CD4-positive, alpha-beta T cell (primary cell): Measurements from ENCODE around the gene CAPN10. TPM values are rescaled to one million over a fixed set of nuclear protein-coding genes. Genes with fewer than 3 reads are reported as not detected.
A peak's percentile ranks its signal among the peaks of the same experiment; 100 is the strongest.

ENCODE experiments used
- ATAC-seq: fragments of 200-7000 bp; cut with Tn5 transposase; one replicate; pipeline ENCODE4 v1.10.0; 2022; ENCODE audit warnings: mild to moderate bottlenecking; ENCODE audit not compliant: poor library complexity
- CTCF ChIA-PET: fragments of 350-600 bp; sonication (Branson Sonifier 250); formaldehyde crosslinking; loops from one replicate; lab custom pipeline; 2021; ENCODE audit warnings: antibody characterized with exemption, inconsistent platforms; lab: Charles Lee
- POLR2A ChIA-PET: fragments of 350-600 bp; sonication (Branson Sonifier 250); formaldehyde crosslinking; loops from one replicate; lab custom pipeline; 2021; ENCODE audit warnings: antibody characterized with exemption, inconsistent platforms; lab: Charles Lee
- DNase-seq, 14 experiments: peaks; one replicate each; pipeline ENCODE4 v3.0.0-alpha.2; 2013 to 2020; ENCODE audit warnings: mixed read lengths in 2 of 14
- H3K27ac ChIP-seq, 2 donors: one replicate each; pipeline versions ENCODE4 v1.5.1 to v1.7.0; 2013; ENCODE audit warnings: low read length in 2 of 2, low read depth in 1 of 2, mild to moderate bottlenecking in 1 of 2
- H3K27me3 ChIP-seq, 2 experiments: 1 replicate in 1 of 2; 2 replicates in 1 of 2; pipeline versions ENCODE4 v1.6.1 to v1.7.0; 2013; ENCODE audit warnings: low read length in 2 of 2, control low read depth in 1 of 2, mild to moderate bottlenecking in 1 of 2, moderate library complexity in 1 of 2; ENCODE audit not compliant: insufficient read depth in 2 of 2, control insufficient read depth in 1 of 2
- H3K36me3 ChIP-seq: one replicate; pipeline ENCODE4 v1.6.1; 2013; ENCODE audit warnings: low read length, control low read depth; ENCODE audit not compliant: insufficient read depth
- H3K4me1 ChIP-seq: one replicate; pipeline ENCODE4 v1.6.1; 2013; ENCODE audit warnings: low read length, control low read depth; ENCODE audit not compliant: insufficient read depth
- H3K4me3 ChIP-seq: one replicate; pipeline ENCODE4 v1.5.1; 2013; ENCODE audit warnings: mild to moderate bottlenecking, low read length, moderate library complexity
- H3K9me3 ChIP-seq, 2 experiments: 1 replicate in 1 of 2; 2 replicates in 1 of 2; pipeline versions ENCODE4 v1.6.1 to v1.7.0; 2013; ENCODE audit warnings: low read length in 2 of 2, mild to moderate bottlenecking in 2 of 2, control low read depth in 1 of 2, moderate library complexity in 1 of 2; ENCODE audit not compliant: control insufficient read depth in 1 of 2, insufficient read depth in 1 of 2
- H3K27ac Mint-ChIP-seq: one replicate; pipeline ENCODE4 v1.8.0; 2020; ENCODE audit warnings: mixed read lengths
- H3K27me3 Mint-ChIP-seq: one replicate; pipeline ENCODE4 v1.8.0; 2021; ENCODE audit warnings: mixed read lengths
- H3K36me3 Mint-ChIP-seq: one replicate; pipeline ENCODE4 v1.8.0; 2021; ENCODE audit warnings: low read depth, mixed read lengths
- H3K4me1 Mint-ChIP-seq: one replicate; pipeline ENCODE4 v1.8.0; 2021; ENCODE audit warnings: low read depth, mixed read lengths
- H3K4me3 Mint-ChIP-seq: one replicate; pipeline ENCODE4 v1.8.0; 2020; ENCODE audit warnings: mild to moderate bottlenecking, mixed read lengths
- H3K9me3 Mint-ChIP-seq: one replicate; pipeline ENCODE4 v1.8.0; 2020; ENCODE audit warnings: mixed read lengths
- CTCF ChIP-seq: fragments of 200-600 bp; IDR thresholded peaks from one replicate; pipeline ENCODE4 v1.8.0; 2022; ENCODE audit warnings: antibody characterized with exemption, mild to moderate bottlenecking
- intact Hi-C, 2 experiments: fragments of 100-400 bp; cut with DNase I in 1 of 2; cut with micrococcal nuclease in 1 of 2; formaldehyde crosslinking; loops; one replicate each; pipeline versions ENCODE4 v1.15.1 to v1.9.0; 2023 to 2025; cut with DNase I, micrococcal nuclease
- total RNA-seq, 174 experiments: library from RNA in 2 of 174; stranded (reverse) in 2 of 174; gene quantifications; one replicate each; pipeline ENCODE4 v1.2.3 and lab custom pipeline; 2021 to 2026

The CAPN10 gene
- total RNA-seq, 2 experiments from 2014 or later = 40.6 to 42.1 TPM

GRCh38 chr2:240629968-240630770 lies 43.6 kb downstream of the CAPN10 start:
- ChIA-PET CTCF (no interaction called here), POLR2A (no interaction called here)
- H3K36me3 ChIP-seq = peaks cover 8% of the 10 kb centered on the region
- Mint-ChIP-seq H3K4me3 (no peak overlapping the region), H3K36me3 (no peaks in the 10 kb centered on the region), H3K27ac (no peak overlapping the region), H3K9me3 (peaks cover 6% of the 10 kb centered on the region), H3K4me1 (peaks cover 14% of the 10 kb centered on the region), H3K27me3 (no peaks in the 10 kb centered on the region)
- H3K4me3 ChIP-seq = no peak overlapping the region
- peaks cover 51% of the 10 kb centered on the region for H3K4me1 ChIP-seq
- H3K27me3 ChIP-seq = no peaks in the 10 kb centered on the region
- peak in 2 of 14 experiments; percentile 14 to 23 for DNase-seq
- no peak for ATAC-seq
- no peak overlapping the region for H3K27ac ChIP-seq
- peaks cover 0 to 19% of the 10 kb centered on the region in 2 experiments for H3K9me3 ChIP-seq
- intact Hi-C loops = loop anchor here in 1 of 2 experiments (5.0 kb wide), 1 partner anchor 63 kb away; the partner anchor contains the start of gene RNPEPL1
- TF ChIP-seq CTCF = no peak

- TF ChIP-seq CTCF = no peak
- no peak for ATAC-seq
- peaks cover 6% of the 10 kb centered on the region for H3K9me3 Mint-ChIP-seq
Observed at GRCh38 chr2:240630771-240631547, 44.4 kb downstream of the CAPN10 start.

GRCh38 chr2:240631548-240632305 lies 45.2 kb downstream of the CAPN10 start:
- ATAC-seq = no peak
- intact Hi-C loops = no loop called here

More at GRCh38 chr2:240630771-240631547, 44.4 kb downstream of the CAPN10 start:
- H3K4me3 Mint-ChIP-seq = no peak overlapping the region
- no peaks in the 10 kb centered on the region for H3K27me3 Mint-ChIP-seq
- H3K27me3 ChIP-seq = no peaks in the 10 kb centered on the region
- H3K4me3 ChIP-seq = no peak overlapping the region
- peak in 2 of 14 experiments; percentile 13 to 22 for DNase-seq
- peaks cover 8% of the 10 kb centered on the region for H3K36me3 ChIP-seq
- H3K4me1 ChIP-seq = peaks cover 43% of the 10 kb centered on the region
- POLR2A ChIA-PET = no interaction called here
- CTCF ChIA-PET = no interaction called here
- peaks cover 0 to 26% of the 10 kb centered on the region in 2 experiments for H3K9me3 ChIP-seq
- H3K27ac ChIP-seq = no peak overlapping the region
- no peaks in the 10 kb centered on the region for H3K36me3 Mint-ChIP-seq
- H3K4me1 Mint-ChIP-seq = peaks cover 10% of the 10 kb centered on the region
- intact Hi-C loops = no loop called here
- H3K27ac Mint-ChIP-seq = no peak overlapping the region

More at GRCh38 chr2:240631548-240632305, 45.2 kb downstream of the CAPN10 start:
- Histone ChIP-seq H3K4me1 (peaks cover 35% of the 10 kb centered on the region), H3K27me3 (no peaks in the 10 kb centered on the region), H3K36me3 (peaks cover 8% of the 10 kb centered on the region), H3K9me3 (peaks cover 0 to 30% of the 10 kb centered on the region in 2 experiments), H3K4me3 (no peak overlapping the region), H3K27ac (no peak overlapping the region)
- DNase-seq = peak in 1 of 14 experiments; percentile 28
- Mint-ChIP-seq H3K36me3 (no peaks in the 10 kb centered on the region), H3K4me3 (no peak overlapping the region), H3K27ac (no peak overlapping the region), H3K4me1 (peaks cover 5% of the 10 kb centered on the region), H3K9me3 (peaks cover 6% of the 10 kb centered on the region), H3K27me3 (no peaks in the 10 kb centered on the region)
- ChIA-PET CTCF (no interaction called here), POLR2A (no interaction called here)
- no peak for TF ChIP-seq CTCF
